PFSK-1 (cell line): ENCODE measurements around the gene FDXACB1.

Experiments used
- FOXP2 ChIP-seq: optimal IDR thresholded peaks from 2 replicates; pipeline ENCODE3; 2011; ENCODE audit warnings: borderline replicate concordance, control low read depth, inconsistent platforms; ENCODE audit not compliant: insufficient read depth; ENCODE audit errors: extremely low read length, extremely low read depth
- POLR2AphosphoS5 ChIP-seq: IDR thresholded peaks from 2 replicates; pipeline ENCODE4 v1.6.1; 2012; ENCODE audit warnings: low read depth, mild to moderate bottlenecking, control low read depth, low read length, moderate library complexity
- REST ChIP-seq, 2 experiments: IDR thresholded peaks; 2 replicates each; pipeline versions ENCODE4 v1.6.1 to v1.8.0; 2011 to 2012; ENCODE audit warnings: low read depth in 2 of 2, low read length in 2 of 2, control low read depth in 1 of 2, inconsistent platforms in 1 of 2, mild to moderate bottlenecking in 1 of 2, moderate library complexity in 1 of 2; ENCODE audit not compliant: insufficient read depth in 1 of 2
- SIN3A ChIP-seq: IDR thresholded peaks from 2 replicates; pipeline ENCODE4 v1.6.1; 2012; ENCODE audit warnings: mild to moderate bottlenecking, low read length, moderate library complexity, borderline replicate concordance; ENCODE audit not compliant: insufficient read depth
- TAF1 ChIP-seq: IDR thresholded peaks from 2 replicates; pipeline ENCODE4 v1.6.1; 2012; ENCODE audit warnings: low read length, control low read depth, borderline replicate concordance; ENCODE audit not compliant: insufficient read depth

The FDXACB1 gene

GRCh38 chr11:111913031-111913861, 34.3 kb upstream of the FDXACB1 start:
- TF ChIP-seq SIN3A = no peak

- no peak for TF ChIP-seq REST (IDR thresholded peaks at IDR 0.05; ENCODE audit: insufficient read depth in 1 of 2, low read depth in 2 of 2, low read length in 2 of 2)
- no peak for TF ChIP-seq FOXP2
- no peak for TF ChIP-seq POLR2AphosphoS5
- TF ChIP-seq SIN3A = no peak
- TF ChIP-seq TAF1 = no peak
Observed at GRCh38 chr11:111912535-111912934, 33.6 kb upstream of the FDXACB1 start, which contains the start of gene HSPB2. HSPB2 (plus strand) TSS chr11:111912734; CDS start chr11:111912830, 96 bp downstream.

GRCh38 chr11:111911563-111912401, 32.8 kb upstream of the FDXACB1 start, which contains the start of gene CRYAB:
CRYAB (minus strand) TSS chr11:111911770; CDS start chr11:111911724, 46 bp downstream.
- no peak for TF ChIP-seq TAF1
- no peak for TF ChIP-seq REST (IDR thresholded peaks at IDR 0.05; ENCODE audit: insufficient read depth in 1 of 2, low read depth in 2 of 2, low read length in 2 of 2)
- no peak for TF ChIP-seq FOXP2
- TF ChIP-seq SIN3A = no peak
- no peak for TF ChIP-seq POLR2AphosphoS5

- TF ChIP-seq FOXP2 = no peak
- TF ChIP-seq TAF1 = no peak
- no peak for TF ChIP-seq REST (IDR thresholded peaks at IDR 0.05; ENCODE audit: insufficient read depth in 1 of 2, low read depth in 2 of 2, low read length in 2 of 2)
- no peak for TF ChIP-seq POLR2AphosphoS5
- TF ChIP-seq SIN3A = no peak
Observed at GRCh38 chr11:111910676-111911562, 32.0 kb upstream of the FDXACB1 start.

GRCh38 chr11:111909378-111909777, 30.4 kb upstream of the FDXACB1 start:
- no peak for TF ChIP-seq TAF1
- no peak for TF ChIP-seq FOXP2
- TF ChIP-seq SIN3A = no peak
